NCI-H345 treated with DMSO at 0.1 percent for 48 hours (cell line): ENCODE results near the gene SWI5.
"Not testable (repeated sequence)": the region's sequence is repeated elsewhere in the genome, so short reads cannot be mapped to it uniquely, and the experiment has no call there.

ENCODE experiments used
- DNase-seq: peaks from one replicate; lab custom pipeline; 2025; ENCODE audit not compliant: unreplicated experiment; lab: John Stamatoyannopoulos, UW

The SWI5 gene

GRCh38 chr9:128276574-128277270, 646 bp downstream of the SWI5 start:
- DNase-seq, result no peak

- not testable (repeated sequence) for DNase-seq
These were observed 3.3 kb downstream of the SWI5 start for GRCh38 chr9:128279088-128280073.

GRCh38 chr9:128280084-128280622, 4.1 kb downstream of the SWI5 start:
- no peak for DNase-seq

GRCh38 chr9:128282500-128282899, 6.4 kb downstream of the SWI5 start:
- DNase-seq, result no peak

- DNase-seq, result no peak
These were observed 9.1 kb downstream of the SWI5 start for GRCh38 chr9:128285033-128285784.

- DNase-seq, result no peak
These were observed 10.4 kb downstream of the SWI5 start for GRCh38 chr9:128286440-128286839.

GRCh38 chr9:128288273-128289004, 12.4 kb downstream of the SWI5 start:
- DNase-seq, result no peak

- DNase-seq, result no peak
These were observed 15.9 kb downstream of the SWI5 start for GRCh38 chr9:128292009-128292408.

- DNase-seq, result no peak
These were observed 17.0 kb downstream of the SWI5 start for GRCh38 chr9:128293091-128293490.

- no peak for DNase-seq
These were observed 18.1 kb downstream of the SWI5 start for GRCh38 chr9:128294142-128294541.

GRCh38 chr9:128296340-128297220, 20.5 kb downstream of the SWI5 start:
- no peak for DNase-seq

- no peak for DNase-seq
These were observed 21.2 kb downstream of the SWI5 start for GRCh38 chr9:128297221-128297773.

GRCh38 chr9:128298535-128299482, 22.7 kb downstream of the SWI5 start:
- no peak for DNase-seq

- no peak for DNase-seq
These were observed 28.3 kb downstream of the SWI5 start for GRCh38 chr9:128304136-128304970.

- no peak for DNase-seq
These were observed 28.9 kb downstream of the SWI5 start for GRCh38 chr9:128304971-128305288.

- no peak for DNase-seq
These were observed 33.5 kb downstream of the SWI5 start for GRCh38 chr9:128309551-128309950.

GRCh38 chr9:128310461-128310860, 34.4 kb downstream of the SWI5 start:
- DNase-seq, result no peak
